ENCODE results near the gene CYP1A2.
"Not testable (repeated sequence)": the region's sequence is repeated elsewhere in the genome, so short reads cannot be mapped to it uniquely, and the experiment has no call there.

CYP1A2 gene, protein sequence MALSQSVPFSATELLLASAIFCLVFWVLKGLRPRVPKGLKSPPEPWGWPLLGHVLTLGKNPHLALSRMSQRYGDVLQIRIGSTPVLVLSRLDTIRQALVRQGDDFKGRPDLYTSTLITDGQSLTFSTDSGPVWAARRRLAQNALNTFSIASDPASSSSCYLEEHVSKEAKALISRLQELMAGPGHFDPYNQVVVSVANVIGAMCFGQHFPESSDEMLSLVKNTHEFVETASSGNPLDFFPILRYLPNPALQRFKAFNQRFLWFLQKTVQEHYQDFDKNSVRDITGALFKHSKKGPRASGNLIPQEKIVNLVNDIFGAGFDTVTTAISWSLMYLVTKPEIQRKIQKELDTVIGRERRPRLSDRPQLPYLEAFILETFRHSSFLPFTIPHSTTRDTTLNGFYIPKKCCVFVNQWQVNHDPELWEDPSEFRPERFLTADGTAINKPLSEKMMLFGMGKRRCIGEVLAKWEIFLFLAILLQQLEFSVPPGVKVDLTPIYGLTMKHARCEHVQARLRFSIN

DNA sequence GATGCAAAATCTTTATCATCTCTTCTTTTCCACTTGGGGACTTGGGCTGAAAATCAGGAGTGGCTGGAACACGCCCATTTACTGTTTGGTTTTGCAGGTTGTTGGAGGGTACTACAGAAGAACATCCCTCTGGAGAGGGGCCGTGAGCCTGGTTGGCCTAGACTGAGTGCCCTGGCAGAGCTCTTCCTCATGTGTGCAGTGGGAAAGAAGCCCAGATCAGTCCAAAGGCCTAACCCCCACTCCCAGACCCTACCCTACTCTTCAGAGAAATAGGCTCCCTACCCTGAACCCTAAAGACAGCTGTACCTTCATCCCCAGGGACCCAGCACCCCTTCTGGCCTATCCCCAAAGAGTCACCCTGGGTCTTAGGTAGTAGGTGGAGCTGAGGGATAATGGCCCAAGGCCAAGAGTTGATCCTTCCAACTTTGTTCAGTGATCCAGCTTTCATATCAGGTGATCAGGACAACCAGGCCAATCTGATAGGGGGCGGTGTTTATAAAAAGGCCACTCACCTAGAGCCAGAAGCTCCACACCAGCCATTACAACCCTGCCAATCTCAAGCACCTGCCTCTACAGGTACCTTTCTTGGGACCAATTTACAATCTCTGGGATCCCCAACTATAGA is at the start of gene CYP1A2:
CYP1A2 (plus strand) TSS at position 524 of the 625 bp plus-strand sequence. CDS start 894 bp downstream, outside the sequence.
- no peak for DNase-seq (ENCODE audit: low read depth)

DNA sequence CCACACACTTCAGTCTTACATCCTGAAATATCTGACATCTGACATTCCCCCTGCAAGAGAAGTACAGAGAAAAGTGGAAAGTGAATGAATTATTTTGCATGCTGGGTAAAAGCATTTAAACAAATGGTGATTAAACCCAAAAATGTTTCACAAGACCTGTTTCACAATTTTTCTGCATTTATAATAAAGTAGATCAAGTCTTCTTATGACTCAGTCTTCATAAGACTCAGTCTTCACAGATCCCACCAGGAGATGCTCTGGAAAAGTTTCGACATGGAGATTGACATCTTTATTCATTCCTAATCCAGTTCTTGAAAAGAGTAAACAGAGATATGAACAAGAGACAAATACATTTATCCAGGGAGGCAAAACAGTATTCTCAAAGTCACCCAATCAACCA is 39.6 kb upstream of the CYP1A2 start:
- DNase-seq (ENCODE audit: low read depth): no peak

DNA sequence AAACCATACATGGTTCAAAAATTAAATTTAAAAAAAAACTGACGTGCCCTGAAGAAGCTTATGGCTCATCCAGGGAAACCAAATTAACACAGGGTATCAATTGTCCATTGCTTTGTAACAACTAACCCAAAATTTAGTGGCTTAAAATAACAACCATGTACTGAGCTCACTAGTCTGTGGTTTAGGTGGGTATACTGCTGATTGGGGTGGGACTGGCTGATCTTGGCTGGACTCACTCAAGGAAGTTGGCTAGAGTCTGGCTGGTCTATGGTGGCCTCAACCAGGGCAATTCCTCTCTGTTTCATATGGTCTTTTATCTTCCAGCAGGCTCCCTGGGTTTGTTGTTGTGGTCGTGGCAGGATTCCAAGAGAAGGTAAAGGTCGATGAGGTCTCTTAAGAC is 38.8 kb upstream of the CYP1A2 start:
- no peak for DNase-seq (ENCODE audit: low read depth)

DNA sequence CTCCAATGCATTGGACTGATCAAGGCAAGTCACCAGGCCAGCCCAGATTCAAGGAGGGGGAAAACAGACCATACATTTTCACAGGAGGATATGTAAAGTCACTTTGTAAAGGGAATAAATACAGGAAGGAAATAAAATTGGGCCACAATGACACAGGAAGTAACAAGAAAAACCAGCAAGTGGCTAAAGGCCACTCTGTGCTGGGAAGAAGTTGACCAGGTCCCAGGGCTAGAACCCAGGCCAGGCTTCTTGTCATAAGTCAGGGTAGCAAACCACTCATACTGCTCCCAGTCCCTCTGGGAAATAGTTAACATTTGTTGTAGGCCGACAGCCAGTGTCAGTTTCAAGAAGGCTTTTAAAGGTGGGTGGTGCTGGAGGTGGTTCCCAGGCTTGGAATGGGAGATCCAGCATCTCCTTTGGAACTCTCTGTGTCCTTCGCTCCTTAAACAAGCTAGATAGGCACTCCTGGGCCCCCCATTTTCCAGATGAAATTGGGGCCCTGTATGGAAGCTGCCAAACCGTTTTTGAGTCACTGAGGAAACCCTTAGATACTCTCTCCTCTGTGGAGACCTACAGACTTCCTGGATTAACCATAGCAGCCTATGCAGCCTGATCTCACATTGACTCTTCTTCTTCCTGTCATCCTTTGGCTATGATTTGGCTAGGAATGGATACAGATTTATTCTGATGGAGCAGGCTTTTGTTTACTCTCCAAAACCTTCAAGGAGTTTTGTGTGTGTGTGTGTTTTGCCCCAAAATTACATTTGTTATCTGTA is 38.1 kb upstream of the CYP1A2 start:
- DNase-seq (ENCODE audit: low read depth): no peak

DNA sequence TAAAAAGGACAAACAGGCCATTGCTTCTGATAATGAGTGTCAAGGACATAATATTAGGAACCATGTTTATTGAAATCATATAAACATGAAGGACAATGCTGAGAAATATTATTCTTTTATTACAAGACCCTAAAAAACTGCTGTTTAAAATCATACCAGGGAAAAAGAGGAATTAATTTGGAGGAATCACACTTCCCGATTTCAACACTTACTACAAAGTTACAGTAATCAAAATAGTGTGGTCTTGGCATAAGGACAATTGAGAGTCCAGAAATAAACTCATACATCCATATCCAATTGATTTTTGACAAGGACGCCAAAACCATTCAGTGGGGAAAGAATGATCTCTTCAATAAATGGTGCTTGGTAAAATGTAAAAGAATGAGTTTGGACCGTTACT is 36.3 kb upstream of the CYP1A2 start:
- no peak for DNase-seq (ENCODE audit: low read depth)

DNA sequence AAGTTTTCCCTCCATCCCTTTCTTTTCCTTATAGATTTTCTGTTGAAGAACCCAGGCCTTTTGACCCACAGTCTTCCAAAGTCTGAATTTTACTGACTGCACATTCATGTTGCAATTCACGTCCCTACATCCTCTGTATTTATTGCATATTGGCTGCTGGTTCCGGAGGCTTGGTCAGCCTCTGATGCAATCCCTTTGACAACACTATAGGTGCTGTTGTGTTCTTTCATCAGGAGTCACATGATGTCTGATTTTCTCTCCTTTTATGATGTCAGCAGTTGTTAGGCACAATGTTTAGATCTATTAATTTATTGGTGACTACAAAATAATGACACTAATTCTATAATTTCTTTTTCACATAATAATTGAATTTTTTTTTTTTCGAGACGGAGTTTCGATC is 32.0 kb upstream of the CYP1A2 start:
- no peak for DNase-seq (ENCODE audit: low read depth)

DNA sequence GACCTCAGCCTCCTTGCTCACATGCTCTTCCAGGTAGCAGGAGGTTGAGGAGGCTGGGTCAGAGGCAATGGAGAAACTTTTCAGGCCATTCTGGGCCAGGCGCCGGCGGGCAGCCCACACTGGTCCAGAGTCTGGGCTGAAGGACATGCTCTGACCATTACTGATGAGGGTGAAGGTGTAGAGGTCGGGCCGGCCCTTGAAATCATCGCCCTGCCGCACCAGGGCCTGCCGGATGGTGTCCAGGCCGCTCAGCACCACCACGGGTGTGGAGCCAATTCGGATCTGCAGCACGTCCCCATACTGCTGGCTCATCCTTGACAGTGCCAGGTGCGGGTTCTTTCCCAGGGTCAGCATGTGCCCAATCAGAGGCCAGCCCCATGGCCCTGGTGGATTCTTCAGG is 26.1 kb upstream of the CYP1A2 start:
- DNase-seq (ENCODE audit: low read depth): no peak

DNA sequence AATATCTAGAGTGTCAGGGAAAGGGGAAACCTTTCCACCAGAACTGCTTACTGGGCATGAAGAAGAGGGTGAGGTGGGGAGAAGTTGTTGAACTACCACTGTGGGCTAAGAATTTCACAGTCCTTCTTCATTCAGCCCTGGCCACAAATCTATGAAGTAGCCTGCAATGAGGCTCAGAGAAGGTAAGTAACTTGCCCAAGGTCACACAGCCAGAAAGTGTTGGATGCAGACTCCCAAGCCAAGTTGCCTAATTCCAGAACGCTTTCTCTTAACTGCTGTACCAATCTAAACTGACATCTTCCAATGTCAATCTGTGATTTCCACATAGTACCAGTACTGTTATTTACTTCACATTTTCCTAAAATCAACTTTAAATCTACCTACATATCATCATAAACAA is 25.5 kb upstream of the CYP1A2 start:
- no peak for DNase-seq (ENCODE audit: low read depth)

DNA sequence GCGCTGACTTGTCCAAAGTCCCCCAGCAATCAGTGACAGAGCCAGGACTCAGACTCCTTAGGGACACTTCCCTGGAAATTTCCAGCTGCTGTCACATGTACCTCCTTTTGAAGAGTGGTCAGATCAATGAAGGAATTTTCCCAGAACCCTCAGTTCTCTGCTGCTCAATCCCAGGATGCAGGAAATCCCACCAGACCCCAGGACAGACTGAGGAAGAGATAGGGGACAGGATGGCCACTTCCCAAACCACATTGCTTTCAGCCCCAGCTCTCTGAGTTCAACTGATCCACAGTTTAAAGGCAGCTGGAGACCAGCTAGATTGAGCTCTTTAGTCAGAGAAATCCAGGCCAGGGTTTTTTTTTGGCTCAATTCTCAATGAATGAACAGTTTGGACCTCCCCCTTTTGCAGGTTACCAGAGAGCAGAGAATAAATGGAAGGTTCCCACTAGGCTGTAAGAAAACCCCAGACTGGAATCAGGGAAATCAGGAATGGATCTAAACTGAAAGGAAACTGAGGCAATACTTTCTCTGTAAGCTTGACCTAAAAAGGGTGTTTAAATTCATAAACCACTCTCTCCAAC is 24.8 kb upstream of the CYP1A2 start:
- DNase-seq (ENCODE audit: low read depth): peak; percentile 14

DNA sequence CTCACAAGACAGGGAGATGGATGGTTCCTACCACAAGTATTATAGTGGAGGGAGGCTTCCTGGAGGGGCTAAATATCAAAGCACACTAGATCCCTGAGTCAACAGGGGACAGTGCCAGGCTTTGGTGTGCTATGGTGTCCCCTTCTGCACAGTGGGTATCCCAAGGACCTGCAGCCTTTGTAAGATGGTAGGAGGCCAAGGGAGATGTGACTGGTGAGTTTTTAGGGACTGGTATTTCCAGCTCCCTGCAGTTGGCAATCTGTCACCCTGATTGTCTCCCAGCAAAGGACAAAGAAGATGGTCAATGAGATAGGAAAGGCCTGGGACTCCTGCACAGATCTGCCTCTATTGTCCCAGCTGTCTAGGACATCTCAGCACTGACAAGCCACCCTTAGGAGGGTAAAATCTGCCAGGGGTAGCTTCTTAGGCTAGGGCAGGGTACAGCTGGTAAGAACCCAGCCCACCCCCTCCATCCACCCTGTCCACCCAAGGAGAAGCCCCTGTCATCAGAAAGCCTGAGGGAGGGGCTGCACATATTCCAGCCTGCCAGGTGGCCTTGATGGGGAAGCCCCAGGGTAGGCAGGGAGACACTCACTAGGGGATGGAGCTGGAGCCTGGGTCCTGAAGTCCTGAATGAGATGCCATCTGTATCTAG is 23.9 kb upstream of the CYP1A2 start:
- no peak for DNase-seq (ENCODE audit: low read depth)

DNA sequence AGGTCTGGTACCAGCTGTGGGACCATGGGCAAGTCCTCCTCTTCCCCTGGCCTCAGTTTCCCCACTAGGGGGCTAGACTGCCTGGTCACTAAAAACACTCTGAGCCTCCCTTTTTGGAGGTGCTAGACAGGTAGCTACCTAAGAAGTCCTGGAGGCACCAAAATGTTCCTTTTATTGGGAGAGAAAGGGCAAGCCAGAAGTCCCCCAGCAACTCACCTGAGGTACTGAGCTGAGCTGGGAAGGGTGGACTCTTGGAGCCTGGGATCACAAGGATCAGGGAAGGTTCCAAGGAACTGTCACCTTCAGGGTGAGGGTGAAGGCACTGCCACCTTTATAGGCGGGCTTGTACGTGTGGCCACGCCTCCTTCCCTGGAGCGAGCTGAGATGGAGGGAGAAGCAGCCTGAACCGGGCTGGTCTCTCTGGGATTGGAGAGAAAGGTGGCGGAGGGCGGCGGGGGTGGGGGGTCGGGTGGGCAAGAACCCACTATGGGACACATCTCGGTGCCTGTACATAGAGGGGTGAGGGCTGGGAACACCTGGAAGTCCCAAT is 23.3 kb upstream of the CYP1A2 start, which contains the start of gene CYP1A1:
CYP1A1 (minus strand) TSS at position 304 of the 550 bp plus-strand sequence. CDS start 2,431 bp downstream, outside the sequence.
- no peak for DNase-seq (ENCODE audit: low read depth)

DNA sequence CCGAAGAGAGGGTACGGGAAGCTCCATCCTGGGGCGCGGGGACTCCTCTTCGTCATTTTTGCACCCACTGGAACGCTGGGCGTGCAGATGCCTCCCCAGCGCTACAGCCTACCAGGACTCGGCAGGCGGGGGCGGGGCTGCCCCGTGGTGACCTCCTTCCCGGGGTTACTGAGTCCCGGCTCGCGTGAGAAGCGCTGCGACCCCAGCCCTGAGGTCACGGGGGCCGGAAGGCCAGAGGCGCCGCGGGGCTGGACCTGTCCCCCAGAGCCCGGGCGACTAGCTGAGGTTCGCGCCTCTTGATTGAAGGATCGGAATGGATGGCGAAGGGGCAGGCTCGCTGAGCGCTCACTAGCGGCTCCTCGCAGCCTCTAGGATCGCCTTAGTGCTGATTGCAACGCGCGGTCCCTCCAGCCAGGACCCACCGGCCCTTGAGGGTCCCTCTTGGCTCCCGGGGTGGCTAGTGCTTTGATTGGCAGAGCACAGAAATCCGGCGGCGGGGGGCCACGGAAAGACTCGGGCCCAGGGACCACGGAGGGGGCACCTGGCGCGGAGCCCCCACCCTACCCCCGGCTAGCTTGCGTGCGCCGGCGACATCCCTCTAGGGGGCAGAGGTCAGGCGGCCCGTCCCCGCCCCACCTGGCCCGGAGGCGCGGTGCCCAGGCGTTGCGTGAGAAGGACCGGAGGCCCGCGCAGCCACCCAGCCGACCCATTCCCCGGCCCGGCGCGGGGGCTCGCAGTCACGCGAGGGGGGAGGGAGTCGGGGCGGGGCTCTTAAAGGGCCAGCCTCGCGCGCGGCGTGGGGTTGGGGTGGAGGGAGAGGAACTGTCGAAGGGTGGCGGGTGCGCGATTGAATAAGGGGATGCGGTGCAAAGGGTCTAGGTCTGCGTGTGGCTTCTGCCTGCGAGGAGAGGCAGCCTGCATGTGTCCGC is 22.5 kb upstream of the CYP1A2 start:
- DNase-seq (ENCODE audit: low read depth): no peak

DNA sequence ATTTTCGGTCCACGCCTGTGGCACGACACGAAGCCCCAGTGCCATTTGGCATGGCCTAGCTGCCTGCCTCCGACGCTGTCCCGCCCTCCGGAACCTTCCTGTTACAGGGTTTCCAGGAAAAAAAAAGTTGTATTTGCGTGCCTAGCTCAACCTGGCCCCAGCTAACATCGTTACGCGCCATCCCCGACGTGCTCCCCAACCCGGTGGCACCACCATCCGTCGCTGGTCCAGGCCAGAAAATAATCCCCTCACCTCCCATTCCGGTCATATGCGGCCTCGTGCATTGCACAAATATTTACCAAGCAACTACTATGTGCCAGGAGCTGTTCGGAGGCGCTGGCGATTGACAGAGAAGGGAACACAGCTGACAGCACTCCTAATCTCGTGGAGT is 21.9 kb upstream of the CYP1A2 start:
- no peak for DNase-seq (ENCODE audit: low read depth)

DNA sequence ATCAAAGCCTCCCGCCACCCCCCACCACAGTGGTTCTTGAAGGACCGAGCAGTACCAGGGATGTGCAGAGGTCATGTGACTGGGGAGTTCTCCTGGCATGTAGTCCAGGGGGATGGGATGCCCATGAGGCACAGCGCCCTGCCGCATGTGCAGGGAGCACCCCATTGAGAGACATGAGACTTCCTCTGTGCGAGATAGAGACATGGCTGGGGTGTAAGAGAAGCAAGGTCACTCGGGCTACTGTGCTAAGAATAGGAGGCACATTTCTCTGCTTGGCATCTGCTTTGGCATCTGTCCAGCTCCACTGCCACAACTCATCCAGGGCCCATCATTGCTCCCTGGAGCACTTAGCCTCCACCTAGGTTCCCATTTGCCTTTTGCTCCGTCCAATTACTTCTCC is 20.9 kb upstream of the CYP1A2 start:
- no peak for DNase-seq (ENCODE audit: low read depth)

DNA sequence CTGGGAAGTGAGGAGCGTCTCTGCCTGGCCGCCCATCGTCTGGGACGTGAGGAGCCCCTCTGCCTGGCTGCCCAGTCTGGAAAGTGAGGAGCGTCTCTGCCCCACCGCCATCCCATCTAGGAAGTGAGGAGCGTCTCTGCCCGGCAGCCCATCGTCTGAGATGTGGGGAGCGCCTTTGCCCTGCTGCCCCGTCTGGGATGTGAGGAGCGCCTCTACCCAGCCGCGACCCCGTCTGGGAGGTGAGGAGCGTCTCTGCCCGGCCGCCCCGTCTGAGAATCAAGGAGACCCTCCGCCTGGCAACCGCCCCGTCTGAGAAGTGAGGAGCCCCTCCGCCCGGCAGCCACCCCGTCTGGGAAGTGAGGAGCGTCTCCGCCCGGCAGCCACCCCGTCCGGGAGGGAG is 19.9 kb upstream of the CYP1A2 start:
- DNase-seq (ENCODE audit: low read depth): not testable (repeated sequence)

DNA sequence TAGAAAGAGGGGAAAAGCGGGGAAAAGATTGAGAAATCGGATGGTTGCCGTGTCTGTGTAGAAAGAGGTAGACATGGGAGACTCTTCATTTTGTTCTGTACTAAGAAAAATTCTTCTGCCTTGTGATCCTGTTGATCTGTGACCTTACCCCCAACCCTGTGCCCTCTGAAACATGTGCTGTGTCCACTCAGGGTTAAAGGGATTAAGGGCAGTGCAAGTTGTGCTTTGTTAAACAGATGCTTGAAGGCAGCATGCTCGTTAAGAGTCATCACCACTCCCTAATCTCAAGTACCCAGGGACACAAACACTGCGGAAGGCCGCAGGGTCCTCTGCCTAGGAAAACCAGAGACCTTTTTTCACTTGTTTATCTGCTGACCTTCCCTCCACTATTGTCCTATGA is 19.3 kb upstream of the CYP1A2 start:
- DNase-seq (ENCODE audit: low read depth): not testable (repeated sequence)

DNA sequence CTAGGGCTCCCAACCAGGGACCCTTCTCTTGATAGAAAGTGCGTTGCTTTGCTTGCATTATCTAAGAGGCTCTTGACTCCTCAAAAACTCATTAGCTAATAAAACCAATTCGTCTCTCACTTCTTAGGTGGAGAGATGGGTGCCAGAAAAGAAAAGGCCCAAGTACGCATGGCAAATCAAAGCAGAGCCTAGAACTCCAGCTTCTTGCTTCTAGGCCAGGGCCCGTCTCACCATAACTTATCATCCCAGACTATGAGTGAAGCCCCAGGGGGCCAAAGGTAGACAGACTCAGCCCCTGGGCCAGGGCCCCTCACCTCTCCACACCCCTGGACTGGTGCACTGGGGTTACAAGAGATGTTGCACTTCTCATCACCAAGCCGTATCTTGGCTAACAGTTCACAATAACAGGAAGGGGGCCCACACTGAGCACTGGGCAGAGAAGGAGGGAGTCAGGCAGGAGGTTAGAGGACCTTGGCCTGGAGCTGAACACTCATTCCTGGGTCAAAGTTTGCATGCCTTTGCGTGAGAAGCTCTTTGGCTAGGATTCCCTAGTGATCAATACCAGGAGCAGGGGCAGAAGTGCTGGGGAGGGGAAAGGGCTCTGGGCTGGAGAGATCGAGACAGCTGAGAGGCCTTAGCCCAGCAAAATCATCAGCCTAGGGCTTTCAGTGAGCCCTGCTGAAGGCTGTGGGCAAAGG is 17.9 kb upstream of the CYP1A2 start:
- DNase-seq (ENCODE audit: low read depth): no peak

DNA sequence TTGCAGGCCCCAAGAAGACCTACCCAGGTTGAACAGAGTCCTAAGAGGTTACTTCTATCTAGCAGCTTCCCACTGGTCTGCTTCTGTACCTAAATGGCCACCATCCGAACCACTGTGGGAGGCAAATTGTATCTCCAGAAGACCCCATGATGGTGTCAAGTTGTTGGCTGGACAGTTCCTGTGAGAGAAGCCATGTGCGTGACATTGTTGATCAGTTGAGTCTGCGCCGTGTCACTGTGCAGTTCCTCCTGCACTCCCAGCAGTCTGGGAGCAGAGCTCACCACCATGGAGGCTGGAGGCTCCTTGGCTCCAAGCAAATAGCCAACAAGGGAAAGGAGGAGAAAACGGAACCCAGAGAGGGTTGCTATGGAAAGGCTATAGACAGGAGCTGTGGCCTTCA is 15.8 kb upstream of the CYP1A2 start:
- no peak for DNase-seq (ENCODE audit: low read depth)

DNA sequence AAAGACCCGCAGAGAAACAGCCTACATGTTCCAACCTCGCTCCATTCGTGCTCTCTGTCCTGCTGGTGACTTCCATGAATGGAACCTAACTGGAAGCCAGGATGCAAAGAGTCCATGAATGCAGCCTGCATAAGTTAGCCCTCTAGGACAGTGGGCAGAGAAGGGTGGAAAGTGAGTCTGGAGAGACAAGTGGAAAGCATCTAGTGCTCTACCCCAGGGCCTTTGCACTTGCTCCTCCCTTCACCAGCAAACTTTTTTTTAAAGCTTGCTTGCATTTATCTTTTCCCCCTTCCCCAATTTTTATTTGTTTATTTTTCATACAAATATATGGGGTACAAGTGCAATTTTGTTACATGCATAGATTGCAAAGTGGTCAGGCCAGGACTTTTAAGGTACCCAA is 15.4 kb upstream of the CYP1A2 start:
- DNase-seq (ENCODE audit: low read depth): no peak

DNA sequence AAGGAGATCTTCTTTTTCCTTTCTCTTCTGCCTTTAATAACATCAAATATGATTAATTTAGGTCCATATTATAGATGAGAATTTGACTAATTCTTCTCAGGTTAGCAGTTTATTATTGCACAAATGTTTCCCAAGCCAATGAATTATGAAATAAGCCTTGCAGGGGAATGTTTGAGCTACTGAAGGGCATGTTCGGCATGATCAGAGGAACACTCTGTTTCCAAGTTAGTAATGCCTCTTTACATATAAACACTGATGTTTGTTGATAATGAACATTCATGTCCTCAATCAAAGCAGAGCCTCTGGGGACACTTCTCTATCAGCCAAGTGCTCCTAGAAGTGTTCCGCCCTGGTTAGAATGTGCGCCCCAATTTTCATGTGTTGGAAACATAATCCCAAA is 13.3 kb upstream of the CYP1A2 start:
- DNase-seq (ENCODE audit: low read depth): no peak

All from GM04504 (cell line).